ENCODE data around the gene GJB3.

GJB3 gene

GRCh38 chr1:34828611-34829010 is 47.6 kb downstream of the GJB3 start:
- no peaks in the 10 kb centered on the region for H3K9me3 ChIP-seq (ENCODE audit: insufficient read depth, low read depth, low read length)
- 86% methylated on average over 2 of the region's 2 CpGs for WGBS
- no peak overlapping the region for H3K9ac ChIP-seq (ENCODE audit: low read depth, low read length)

DNA sequence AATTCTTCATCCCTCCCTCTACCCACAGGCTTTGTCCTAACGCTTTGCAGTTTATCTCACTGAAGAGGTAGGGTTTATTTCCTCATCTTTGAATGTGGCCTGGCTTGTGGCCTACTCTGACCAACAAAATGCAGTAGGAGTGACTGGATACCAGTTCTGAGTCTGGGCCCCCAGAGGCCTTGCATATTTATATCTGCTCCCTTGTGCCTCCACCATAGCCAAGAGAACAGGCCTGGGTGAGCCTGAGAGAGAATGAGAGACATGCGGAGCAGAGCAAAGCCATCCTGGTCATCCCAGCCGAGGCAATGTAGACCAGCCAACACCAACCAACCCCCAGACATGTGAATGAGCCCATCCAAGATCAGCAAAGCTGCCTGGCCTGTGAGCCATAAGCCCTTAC is 48.2 kb downstream of the GJB3 start:
- Histone ChIP-seq H3K36me3 (ENCODE audit: insufficient read depth, low read length) (no peaks in the 10 kb centered on the region), H3K4me3 (ENCODE audit: low read length) (no peak overlapping the region), H3K27me3 (ENCODE audit: insufficient read depth, low read length) (0 out of 2 replicates have a peak, but pooled peaks cover 2% of the 10 kb centered on the region), H3K27ac (ENCODE audit: low read depth, low read length) (no peak overlapping the region), H3K4me1 (ENCODE audit: insufficient read depth, low read length) (no peaks in the 10 kb centered on the region), H3K9me3 (ENCODE audit: insufficient read depth, low read depth, low read length) (no peaks in the 10 kb centered on the region), H3K9ac (ENCODE audit: low read depth, low read length) (no peak overlapping the region)
- 97% methylated on average over 3 of the region's 3 CpGs for WGBS

More at GRCh38 chr1:34828611-34829010, 47.6 kb downstream of the GJB3 start:
- Histone ChIP-seq H3K27ac (ENCODE audit: low read depth, low read length) (no peak overlapping the region), H3K4me3 (ENCODE audit: low read length) (no peak overlapping the region), H3K36me3 (ENCODE audit: insufficient read depth, low read length) (no peaks in the 10 kb centered on the region), H3K27me3 (ENCODE audit: insufficient read depth, low read length) (0 out of 2 replicates have a peak, but pooled peaks cover 2% of the 10 kb centered on the region), H3K4me1 (ENCODE audit: insufficient read depth, low read length) (no peaks in the 10 kb centered on the region)

DNA sequence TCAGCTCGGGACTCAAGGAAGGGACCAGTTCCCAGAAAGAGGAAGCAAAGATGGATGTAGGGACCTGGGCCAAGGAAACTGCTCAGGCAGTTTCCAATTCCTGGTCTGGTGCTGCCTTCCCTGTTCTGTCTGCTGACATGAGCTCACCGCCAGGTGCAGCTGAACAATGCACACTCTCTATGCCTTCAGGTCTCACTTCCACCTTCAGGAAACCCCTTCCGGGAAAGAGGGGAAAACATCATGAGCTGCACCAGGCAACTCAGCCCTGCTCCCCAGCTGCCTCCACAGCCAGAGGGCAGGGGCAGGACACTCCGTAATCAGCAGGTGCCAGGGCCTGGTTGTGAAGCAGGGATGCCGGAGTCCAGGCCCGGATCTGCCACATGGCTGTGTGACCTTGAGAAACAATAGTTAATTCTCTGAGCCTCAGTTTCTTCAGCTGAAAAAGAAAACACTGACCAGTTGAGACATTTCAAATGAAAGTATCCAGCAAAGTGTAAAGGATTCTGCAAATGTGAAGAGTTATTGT is 50.8 kb downstream of the GJB3 start:
- Histone ChIP-seq H3K9me3 (ENCODE audit: insufficient read depth, low read depth, low read length) (no peaks in the 10 kb centered on the region), H3K27ac (ENCODE audit: low read depth, low read length) (no peak overlapping the region), H3K4me3 (ENCODE audit: low read length) (no peak overlapping the region), H3K9ac (ENCODE audit: low read depth, low read length) (no peak overlapping the region), H3K27me3 (ENCODE audit: insufficient read depth, low read length) (0 out of 2 replicates have a peak, but pooled peaks cover 2% of the 10 kb centered on the region), H3K36me3 (ENCODE audit: insufficient read depth, low read length) (no peaks in the 10 kb centered on the region), H3K4me1 (ENCODE audit: insufficient read depth, low read length) (no peaks in the 10 kb centered on the region)
- 91% methylated on average over 6 of the region's 6 CpGs for WGBS

- Histone ChIP-seq H3K9ac (ENCODE audit: low read depth, low read length) (no peak overlapping the region), H3K9me3 (ENCODE audit: insufficient read depth, low read depth, low read length) (no peaks in the 10 kb centered on the region), H3K27ac (ENCODE audit: low read depth, low read length) (no peak overlapping the region), H3K27me3 (ENCODE audit: insufficient read depth, low read length) (no peaks in the 10 kb centered on the region), H3K36me3 (ENCODE audit: insufficient read depth, low read length) (no peaks in the 10 kb centered on the region), H3K4me3 (ENCODE audit: low read length) (no peak overlapping the region), H3K4me1 (ENCODE audit: insufficient read depth, low read length) (no peaks in the 10 kb centered on the region)
- WGBS = 97% methylated on average over 1 of the region's 1 CpG
Observed at GRCh38 chr1:34833711-34834110, 52.7 kb downstream of the GJB3 start.

All from HUES64 (cell line).